GM19438 (cell line): ENCODE data around the gene KCNIP4.

ENCODE experiments used
- ATAC-seq: cut with Tn5 transposase; IDR thresholded peaks from one replicate; pipeline ENCODE4 v1.9.1; 2021; ENCODE audit warnings: low read depth; ENCODE audit not compliant: unreplicated experiment

KCNIP4 gene

GRCh38 chr4:21856754-21857153 lies 91.8 kb downstream of the KCNIP4 start:
- ATAC-seq = no peak

GRCh38 chr4:21856301-21856700 lies 92.3 kb downstream of the KCNIP4 start:
- ATAC-seq = no peak

- no peak for ATAC-seq
Measured at GRCh38 chr4:21849077-21849476, 99.5 kb downstream of the KCNIP4 start.

- ATAC-seq = no peak
Measured at GRCh38 chr4:21848021-21848420, 100.6 kb downstream of the KCNIP4 start.

GRCh38 chr4:21845663-21846062 lies 102.9 kb downstream of the KCNIP4 start:
- ATAC-seq = no peak

GRCh38 chr4:21835712-21836111 lies 112.9 kb downstream of the KCNIP4 start:
- no peak for ATAC-seq

- no peak for ATAC-seq
Measured at GRCh38 chr4:21830272-21830671, 118.3 kb downstream of the KCNIP4 start.

GRCh38 chr4:21827575-21827974 lies 121.0 kb downstream of the KCNIP4 start:
- ATAC-seq = no peak

GRCh38 chr4:21826071-21826470 lies 122.5 kb downstream of the KCNIP4 start:
- ATAC-seq = no peak

GRCh38 chr4:21819086-21819485 lies 129.5 kb downstream of the KCNIP4 start:
- ATAC-seq = no peak

GRCh38 chr4:21815651-21816377 lies 132.8 kb downstream of the KCNIP4 start:
- no peak for ATAC-seq

- no peak for ATAC-seq
Measured at GRCh38 chr4:21811565-21811964, 137.0 kb downstream of the KCNIP4 start.

- no peak for ATAC-seq
Measured at GRCh38 chr4:21806991-21807390, 141.6 kb downstream of the KCNIP4 start.

- no peak for ATAC-seq
Measured at GRCh38 chr4:21802406-21802805, 146.2 kb downstream of the KCNIP4 start.

GRCh38 chr4:21801661-21802385 lies 146.7 kb downstream of the KCNIP4 start:
- no peak for ATAC-seq

GRCh38 chr4:21795091-21795490 lies 153.5 kb downstream of the KCNIP4 start:
- ATAC-seq = no peak

GRCh38 chr4:21792736-21793135 lies 155.8 kb downstream of the KCNIP4 start:
- ATAC-seq = no peak

GRCh38 chr4:21790438-21791029 lies 158.0 kb downstream of the KCNIP4 start:
- ATAC-seq = no peak

GRCh38 chr4:21780148-21780547 lies 168.4 kb downstream of the KCNIP4 start:
- no peak for ATAC-seq

- ATAC-seq = no peak
Measured at GRCh38 chr4:21778702-21779101, 169.9 kb downstream of the KCNIP4 start.

GRCh38 chr4:21775703-21776102 lies 172.9 kb downstream of the KCNIP4 start:
- no peak for ATAC-seq
